HCT116 (cell line): ENCODE data around the gene PRKAG2. TPM values are rescaled to one million over a fixed set of nuclear protein-coding genes. Genes with fewer than 3 reads are reported as not detected.

Experiments used
- ATAC-seq: fragments of 200-7000 bp; cut with Tn5 transposase; 2 replicates; pipeline ENCODE4 v1.9.1; 2020; ENCODE audit warnings: mild to moderate bottlenecking, moderate library complexity
- BruUV-seq: library from RNA; stranded (reverse); fragments of 400-500 nt; replicated peaks from 2 replicates; lab custom pipeline; 2021; lab: Mats Ljungman, UMichigan
- CTCF ChIA-PET: fragments of 300-600 bp; sonication (Branson Sonifier 250); formaldehyde crosslinking; loops from one replicate; lab custom pipeline; 2021; ENCODE audit warnings: antibody characterized with exemption; lab: Charles Lee
- POLR2A ChIA-PET: fragments of 300-600, 350-600 bp; sonication (Branson Sonifier 250); formaldehyde crosslinking; loops from one replicate; lab custom pipeline; 2021; ENCODE audit warnings: antibody characterized with exemption; lab: Charles Lee
- RAD21 ChIA-PET, 2 experiments: fragments of 300-600 bp; sonication (Branson Sonifier 250); formaldehyde crosslinking; loops; one replicate each; lab custom pipeline; 2023; ENCODE audit warnings: low total read pairs in 2 of 2; ENCODE audit not compliant: uncharacterized antibody in 2 of 2, unreplicated experiment in 2 of 2, low non-redundant PET in 1 of 2; lab: Charles Lee
- DNase-seq: peaks from one replicate; pipeline ENCODE4 v3.0.0-alpha.2; 2010; ENCODE audit warnings: low read depth, low spot score
- H2AFZ ChIP-seq: fragments of 200-600 bp; shearing (Covaris generic), sonication (generic); 2 replicates; pipeline ENCODE4 v1.6.1; 2017; ENCODE audit warnings: low read depth, mixed run types, mixed read lengths, antibody characterized with exemption, low read length; ENCODE audit not compliant: poor library complexity, severe bottlenecking
- H3K27ac ChIP-seq: 2 replicates; pipeline ENCODE4 v1.5.1; 2012; ENCODE audit warnings: low read depth, low read length
- H3K27me3 ChIP-seq: fragments of 200-600 bp; sonication (generic); 2 replicates; pipeline ENCODE4 v1.6.1; 2016; ENCODE audit warnings: mixed run types, low read length, mixed read lengths; ENCODE audit not compliant: insufficient read depth
- H3K36me3 ChIP-seq, 2 experiments: fragments of 200-500 bp in 1 of 2; fragments of 200-600 bp in 1 of 2; sonication (Bioruptor generic) in 1 of 2; sonication (generic) in 1 of 2; 2 replicates each; pipeline versions ENCODE4 v1.5.1 to v1.6.1; 2014 to 2016; ENCODE audit warnings: low read length in 2 of 2, inconsistent platforms in 1 of 2, mixed read lengths in 1 of 2, mixed run types in 1 of 2; ENCODE audit not compliant: insufficient read depth in 2 of 2, control insufficient read depth in 1 of 2
- H3K4me1 ChIP-seq, 2 experiments: fragments of 200-600 bp in 1 of 2; sonication (generic) in 1 of 2; 2 replicates each; pipeline versions ENCODE4 v1.5.1 to v1.6.1; 2012 to 2017; ENCODE audit warnings: low read length in 2 of 2, inconsistent platforms in 1 of 2, mild to moderate bottlenecking in 1 of 2, mixed read lengths in 1 of 2, mixed run types in 1 of 2, moderate library complexity in 1 of 2; ENCODE audit not compliant: insufficient read depth in 2 of 2, control insufficient read depth in 1 of 2
- H3K4me2 ChIP-seq: fragments of 200-600 bp; sonication (generic); 2 replicates; pipeline ENCODE4 v1.6.1; 2017; ENCODE audit warnings: mixed run types, low read length, mixed read lengths
- H3K4me3 ChIP-seq, 2 experiments: fragments of 200-600 bp in 1 of 2; sonication (generic) in 1 of 2; replicated peaks in 1 of 2; 2 replicates each; pipeline ENCODE4 v1.5.1; 2011 to 2016; ENCODE audit warnings: low read length in 2 of 2, control low read depth in 1 of 2, low read depth in 1 of 2, mild to moderate bottlenecking in 1 of 2, mixed read lengths in 1 of 2, mixed run types in 1 of 2
- H3K79me2 ChIP-seq: fragments of 200-600 bp; sonication (generic); 2 replicates; pipeline ENCODE4 v1.6.1; 2017; ENCODE audit warnings: mild to moderate bottlenecking, mixed run types, low read length, moderate library complexity, mixed read lengths; ENCODE audit not compliant: insufficient read depth
- H3K9ac ChIP-seq: fragments of 200-600 bp; sonication (generic); 2 replicates; pipeline ENCODE4 v1.6.1; 2016; ENCODE audit warnings: low read length, mixed read lengths
- H3K9me2 ChIP-seq: fragments of 200-600 bp; sonication (generic), shearing (Covaris generic); 2 replicates; pipeline ENCODE4 v1.6.1; 2017; ENCODE audit warnings: mixed run types, mild to moderate bottlenecking, moderate library complexity; ENCODE audit not compliant: insufficient read depth
- H3K9me3 ChIP-seq, 2 experiments: fragments of 200-500 bp in 1 of 2; fragments of 200-600 bp in 1 of 2; sonication (Bioruptor generic) in 1 of 2; sonication (generic) in 1 of 2; 2 replicates each; pipeline ENCODE4 v1.6.1; 2014 to 2017; ENCODE audit warnings: low read length in 2 of 2, mixed read lengths in 2 of 2, inconsistent platforms in 1 of 2, low read depth in 1 of 2, mild to moderate bottlenecking in 1 of 2, mixed run types in 1 of 2, moderate library complexity in 1 of 2; ENCODE audit not compliant: control insufficient read depth in 1 of 2, insufficient read depth in 1 of 2
- H4K20me1 ChIP-seq: fragments of 200-600 bp; sonication (generic), shearing (Covaris generic); 2 replicates; pipeline ENCODE4 v1.6.1; 2017; ENCODE audit warnings: mixed run types, mild to moderate bottlenecking, moderate library complexity; ENCODE audit not compliant: insufficient read depth
- CBX3 ChIP-seq: IDR thresholded peaks from 2 replicates; pipeline ENCODE4 v1.6.1; 2012; ENCODE audit warnings: low read depth
- CEBPB ChIP-seq: IDR thresholded peaks from 2 replicates; pipeline ENCODE4 v1.6.1; 2012; ENCODE audit warnings: low read depth
- EGR1 ChIP-seq: IDR thresholded peaks from 2 replicates; pipeline ENCODE4 v1.6.1; 2012; ENCODE audit warnings: low read depth
- ELF1 ChIP-seq: IDR thresholded peaks from 2 replicates; pipeline ENCODE4 v1.6.1; 2012; ENCODE audit warnings: low read depth, borderline replicate concordance
- EZH2 ChIP-seq: fragments of 200-600 bp; sonication (generic); IDR thresholded peaks from 2 replicates; pipeline ENCODE4 v1.6.1; 2017; ENCODE audit warnings: antibody characterized with exemption, mixed run types
- EZH2phosphoT487 ChIP-seq: fragments of 200-600 bp; IDR thresholded peaks from 2 replicates; pipeline ENCODE4 v1.6.1; 2018; ENCODE audit warnings: antibody characterized with exemption, borderline replicate concordance
- FOSL1 ChIP-seq: IDR thresholded peaks from 2 replicates; pipeline ENCODE4 v1.6.1; 2012; ENCODE audit warnings: low read depth
- JUND ChIP-seq: IDR thresholded peaks from 2 replicates; pipeline ENCODE4 v1.6.1; 2012
- POLR2AphosphoS5 ChIP-seq: IDR thresholded peaks from 2 replicates; pipeline ENCODE4 v1.6.1; 2011; ENCODE audit warnings: mild to moderate bottlenecking, low read depth, low read length, moderate library complexity
- RAD21 ChIP-seq: IDR thresholded peaks from 2 replicates; pipeline ENCODE4 v1.6.1; 2012; ENCODE audit warnings: low read depth, mild to moderate bottlenecking
- YY1 ChIP-seq: IDR thresholded peaks from 2 replicates; pipeline ENCODE4 v1.6.1; 2011; ENCODE audit warnings: low read length, low read depth, moderate library complexity, mild to moderate bottlenecking; ENCODE audit not compliant: insufficient replicate concordance; ENCODE audit errors: extremely low read depth
- ZFX ChIP-seq: fragments of 450-650 bp; IDR thresholded peaks from 2 replicates; pipeline ENCODE4 v1.6.1; 2017
- ZNF274 ChIP-seq: fragments of 200-500 bp; sonication (Bioruptor generic); IDR thresholded peaks from 2 replicates; pipeline ENCODE4 v1.6.1; 2014; ENCODE audit warnings: mild to moderate bottlenecking, low read depth, low read length, inconsistent platforms
- intact Hi-C: fragments of 100-400 bp; cut with micrococcal nuclease; formaldehyde crosslinking; loops from 2 replicates; pipeline ENCODE4 v1.10.0; 2022
- total RNA-seq: library from RNA; stranded (reverse); gene quantifications from one replicate; pipeline ENCODE4 v1.2.1, GENCODE V29; 2021; ENCODE audit not compliant: unreplicated experiment
- TF ChIP-seq, protein P1 (sequence below), 3 experiments: fragments of 200-600 bp in 1 of 3; sonication (generic) in 1 of 3; IDR thresholded peaks in 2 of 3; conservative IDR thresholded peaks in 1 of 3; 2 replicates each; pipeline ENCODE4 v1.5.1; 2012 to 2017; ENCODE audit warnings: low read depth in 2 of 3, low read length in 2 of 3, antibody characterized with exemption in 1 of 3, borderline replicate concordance in 1 of 3, control low read depth in 1 of 3, mild to moderate bottlenecking in 1 of 3, mixed read lengths in 1 of 3, mixed run types in 1 of 3, moderate library complexity in 1 of 3; ENCODE audit not compliant: insufficient read depth in 1 of 3

Gene PRKAG2
- total RNA-seq, 1 experiment from 2014 or later, result 23.6 TPM

DNA sequence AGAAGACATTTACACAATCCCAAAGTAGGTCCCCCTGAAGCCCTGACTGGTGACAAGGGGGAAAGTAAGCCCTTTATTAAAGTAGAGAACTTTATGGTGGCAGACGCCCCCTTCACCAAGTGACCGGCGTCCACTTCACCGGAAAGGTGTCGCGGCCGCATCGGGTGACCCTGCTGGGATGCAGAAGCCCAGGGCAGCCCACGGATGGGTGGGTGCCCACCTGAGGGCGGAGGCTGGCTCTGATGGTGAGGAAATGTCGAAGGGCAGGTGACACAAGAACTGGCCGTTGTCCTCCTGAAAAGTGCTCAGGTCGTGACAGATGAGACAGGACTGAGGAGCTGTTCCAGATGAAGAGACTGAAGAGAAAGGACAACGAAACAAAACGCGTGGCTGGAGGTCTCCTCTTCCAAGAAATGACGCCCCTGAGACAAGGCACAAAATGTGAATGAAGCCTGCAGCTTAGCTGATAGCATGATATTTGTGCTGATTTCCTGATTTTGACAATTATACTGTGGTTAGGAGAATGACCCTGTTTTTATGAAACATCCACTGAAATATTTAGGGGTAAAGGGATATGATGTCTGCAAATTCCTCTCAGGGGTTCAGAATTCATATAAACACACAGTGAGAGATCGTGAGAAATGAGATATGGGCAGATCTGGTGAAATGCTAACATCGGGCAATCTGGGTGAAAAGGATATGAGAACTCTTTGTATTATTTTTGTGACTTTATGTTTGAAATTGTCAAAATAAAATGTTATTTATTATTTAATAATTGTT is 123.9 kb downstream of the PRKAG2 start:
- Histone ChIP-seq H3K4me1 (peaks cover 22 to 40% of the 10 kb centered on the region in 2 experiments), H4K20me1 (no peaks in the 10 kb centered on the region), H3K36me3 (no peaks in the 10 kb centered on the region), H3K4me2 (no peak overlapping the region), H3K9me2 (no peaks in the 10 kb centered on the region), H3K4me3 (no peak overlapping the region), H3K9ac (no peak overlapping the region), H3K9me3 (no peaks in the 10 kb centered on the region), H3K27ac (no peak overlapping the region), H2AFZ (no peak overlapping the region), H3K27me3 (no peaks in the 10 kb centered on the region)
- RAD21 ChIA-PET, result no interaction called here
- BruUV-seq, result no TSS peak
- intact Hi-C loops, result loop anchor here (10.0 kb wide), 1 partner anchor 438 kb away; no protein-coding TSS in a partner anchor
- POLR2A ChIA-PET, result no interaction called here
- DNase-seq, result no peak
- TF ChIP-seq POLR2AphosphoS5, result no peak
- no peak for TF ChIP-seq EZH2
- no peak for TF ChIP-seq ZNF274
- TF ChIP-seq, all 23 proteins: peak for 0
- ATAC-seq, result no peak
- no peaks in the 10 kb centered on the region for H3K79me2 ChIP-seq
- CTCF ChIA-PET, result interaction anchor here (1.0 to 1.8 kb wide), 3 partner anchors 8 to 179 kb away, joined by 3 to 7 read pairs (median 4); no protein-coding TSS in a partner anchor

DNA sequence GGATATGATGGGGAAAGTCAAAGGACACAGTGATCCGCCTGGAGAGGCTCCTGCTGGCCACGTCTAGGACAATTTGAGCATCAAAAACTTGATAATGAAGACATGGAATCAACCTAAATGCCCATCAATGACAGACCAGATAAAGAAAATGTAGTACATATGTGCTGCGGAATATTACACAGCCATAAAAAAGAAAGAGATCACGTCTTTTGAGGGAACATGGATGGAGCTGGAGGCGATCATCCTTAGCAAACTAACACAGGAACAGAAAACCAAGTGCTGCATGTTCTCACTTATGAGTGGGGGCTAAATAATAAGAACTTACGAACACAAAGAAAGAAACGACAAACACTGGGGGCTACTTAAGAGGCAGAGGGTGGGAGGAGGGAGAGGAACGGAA is 124.9 kb downstream of the PRKAG2 start:
- Histone ChIP-seq H3K27me3 (no peaks in the 10 kb centered on the region), H3K27ac (no peak overlapping the region), H3K4me1 (peaks cover 22 to 41% of the 10 kb centered on the region in 2 experiments), H3K9me2 (no peaks in the 10 kb centered on the region), H3K9ac (no peak overlapping the region), H3K36me3 (no peaks in the 10 kb centered on the region), H3K4me2 (no peak overlapping the region), H2AFZ (no peak overlapping the region), H4K20me1 (no peaks in the 10 kb centered on the region), H3K4me3 (no peak overlapping the region), H3K9me3 (no peaks in the 10 kb centered on the region), H3K79me2 (no peaks in the 10 kb centered on the region)
- ChIA-PET RAD21 (no interaction called here), POLR2A (no interaction called here), CTCF (no interaction called here)
- intact Hi-C loops, result loop anchor here (10.0 kb wide), 1 partner anchor 437 kb away; no protein-coding TSS in a partner anchor
- BruUV-seq, result no TSS peak
- no peak for DNase-seq
- TF ChIP-seq FOSL1 (no peak), JUND (no peak), EGR1 (no peak), YY1 (no peak), EZH2phosphoT487 (no peak), POLR2AphosphoS5 (no peak), CEBPB (no peak), ZFX (no peak), ELF1 (no peak), RAD21 (no peak), EZH2 (no peak), CBX3 (no peak)
- TF ChIP-seq, protein P1, sequence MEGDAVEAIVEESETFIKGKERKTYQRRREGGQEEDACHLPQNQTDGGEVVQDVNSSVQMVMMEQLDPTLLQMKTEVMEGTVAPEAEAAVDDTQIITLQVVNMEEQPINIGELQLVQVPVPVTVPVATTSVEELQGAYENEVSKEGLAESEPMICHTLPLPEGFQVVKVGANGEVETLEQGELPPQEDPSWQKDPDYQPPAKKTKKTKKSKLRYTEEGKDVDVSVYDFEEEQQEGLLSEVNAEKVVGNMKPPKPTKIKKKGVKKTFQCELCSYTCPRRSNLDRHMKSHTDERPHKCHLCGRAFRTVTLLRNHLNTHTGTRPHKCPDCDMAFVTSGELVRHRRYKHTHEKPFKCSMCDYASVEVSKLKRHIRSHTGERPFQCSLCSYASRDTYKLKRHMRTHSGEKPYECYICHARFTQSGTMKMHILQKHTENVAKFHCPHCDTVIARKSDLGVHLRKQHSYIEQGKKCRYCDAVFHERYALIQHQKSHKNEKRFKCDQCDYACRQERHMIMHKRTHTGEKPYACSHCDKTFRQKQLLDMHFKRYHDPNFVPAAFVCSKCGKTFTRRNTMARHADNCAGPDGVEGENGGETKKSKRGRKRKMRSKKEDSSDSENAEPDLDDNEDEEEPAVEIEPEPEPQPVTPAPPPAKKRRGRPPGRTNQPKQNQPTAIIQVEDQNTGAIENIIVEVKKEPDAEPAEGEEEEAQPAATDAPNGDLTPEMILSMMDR (IDR thresholded peaks at IDR 0.05 in 2 of 3, conservative IDR thresholded peaks at IDR 0.05 in 1 of 3; ENCODE audit: borderline replicate concordance in 1 of 3, insufficient read depth in 1 of 3, low read depth in 2 of 3, low read length in 2 of 3), result no peak
- no peak for ATAC-seq
